Kidney (tissue), 14 donors: ENCODE measurements around the gene VTI1B. TPM values are rescaled to one million over a fixed set of nuclear protein-coding genes. Genes with fewer than 3 reads are reported as not detected.
"Not testable (repeated sequence)": the region's sequence is repeated elsewhere in the genome, so short reads cannot be mapped to it uniquely, and the experiment has no call there.

ENCODE experiments used
- DNase-seq, 5 donors: peaks; one replicate each; pipeline ENCODE4 v3.0.0-alpha.2; 2013 to 2020
- FAIRE-seq: peaks from 2 replicates; lab custom pipeline; 2012; peaks lifted over from hg19 to GRCh38; lab: Jason Lieb, UNC
- H3K27ac ChIP-seq, 2 donors: one replicate each; pipeline ENCODE4 v1.7.0; 2013; ENCODE audit warnings: low read depth in 2 of 2, low read length in 2 of 2, inconsistent platforms in 1 of 2
- H3K27me3 ChIP-seq: one replicate; pipeline ENCODE4 v1.7.1; 2013; ENCODE audit warnings: low read length, inconsistent platforms; ENCODE audit not compliant: control insufficient read depth, insufficient read depth
- H3K36me3 ChIP-seq, 3 donors: one replicate each; pipeline versions ENCODE4 v1.7.0 to v1.7.1; 2013; ENCODE audit warnings: low read length in 3 of 3, control low read depth in 1 of 3, inconsistent platforms in 1 of 3; ENCODE audit not compliant: insufficient read depth in 3 of 3, control insufficient read depth in 2 of 3
- H3K4me1 ChIP-seq, 3 donors: one replicate each; pipeline versions ENCODE4 v1.7.0 to v1.7.1; 2013; ENCODE audit warnings: low read length in 3 of 3, inconsistent platforms in 1 of 3, low read depth in 1 of 3; ENCODE audit not compliant: control insufficient read depth in 2 of 3, insufficient read depth in 2 of 3
- H3K4me3 ChIP-seq, 3 donors: one replicate each; pipeline versions ENCODE4 v1.7.0 to v1.8.1; 2013; ENCODE audit warnings: low read length in 3 of 3, control low read depth in 1 of 3, inconsistent platforms in 1 of 3
- H3K9ac ChIP-seq, 3 donors: one replicate each; pipeline versions ENCODE4 v1.7.0 to v1.7.1; 2013; ENCODE audit warnings: low read length in 3 of 3, control low read depth in 1 of 3, inconsistent platforms in 1 of 3
- H3K9me3 ChIP-seq, 3 donors: one replicate each; pipeline versions ENCODE4 v1.7.0 to v1.7.1; 2013; ENCODE audit warnings: low read length in 3 of 3, control low read depth in 1 of 3, inconsistent platforms in 1 of 3; ENCODE audit not compliant: control insufficient read depth in 2 of 3, insufficient read depth in 1 of 3
- intact Hi-C: fragments of 100-400 bp; cut with DNase I; formaldehyde crosslinking; loops from one replicate; pipeline ENCODE4 v1.11.1; 2022
- polyA plus RNA-seq: library from polyadenylated mRNA; stranded (reverse); fragments of 350-450 nt; fragmentation: Illumina TruSeq; extraction: RNeasy Lipid Tissue Mini Kit (QIAGEN cat#74804); gene quantifications from one replicate; pipeline ENCODE4 v1.2.3, GENCODE V29; 2014; ENCODE audit warnings: low read depth, low replicate concordance; ENCODE audit not compliant: insufficient read depth
- total RNA-seq: library from RNA; stranded (reverse); fragmentation: NEBNext Ultra II Directional; extraction: Animal tissue kit (Norgen Biotek cat#: 25700); gene quantifications from one replicate; pipeline ENCODE4 v1.2.1, GENCODE V29; 2021
- TF ChIP-seq, protein P1 (sequence below): IDR thresholded peaks from 3 replicates; pipeline ENCODE4 v1.5.1; 2012; ENCODE audit warnings: mild to moderate bottlenecking, moderate library complexity, borderline replicate concordance; ENCODE audit not compliant: insufficient read depth; ENCODE audit errors: extremely low read depth
- donor health status: control.
- donor health status: control.
- donor health status: control.
- donor health status: control.
- donor health status: control.
- donor health status: DM: yes; HTN: yes; CAD: no.
- donor health status: Normal renal cell carcinoma (clear cell type).

The VTI1B gene
- total and polyA plus RNA-seq, 2 donors from 2014 or later = 110 to 211 TPM

DNA sequence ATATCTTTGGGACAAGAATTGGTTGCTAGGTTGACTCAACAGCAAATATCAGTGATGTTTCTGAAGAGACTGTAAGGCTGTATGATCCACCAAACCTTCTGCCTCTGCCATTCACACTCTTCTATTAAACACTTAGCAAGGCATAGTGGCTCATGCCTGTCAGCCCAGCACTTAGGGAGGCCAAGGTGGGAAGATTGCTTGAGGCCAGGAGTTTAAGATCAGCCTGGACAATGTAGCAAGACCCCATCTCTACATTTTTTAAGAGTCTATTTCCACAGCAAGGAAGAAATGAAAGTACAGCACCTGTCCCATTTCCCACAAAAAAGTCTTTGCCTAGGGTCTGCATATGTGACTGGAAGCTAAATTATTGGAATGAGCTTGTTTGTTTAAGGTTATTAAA lies 46.9 kb downstream of the VTI1B start:
- no peak for DNase-seq
- no peaks in the 10 kb centered on the region for H3K27me3 ChIP-seq
- H3K9me3 ChIP-seq = no peaks in the 10 kb centered on the region
- no peak overlapping the region for H3K4me3 ChIP-seq
- H3K9ac ChIP-seq = no peak overlapping the region
- FAIRE-seq = no peak
- intact Hi-C loops = no loop called here
- H3K36me3 ChIP-seq = no peaks in the 10 kb centered on the region
- TF ChIP-seq, protein P1, sequence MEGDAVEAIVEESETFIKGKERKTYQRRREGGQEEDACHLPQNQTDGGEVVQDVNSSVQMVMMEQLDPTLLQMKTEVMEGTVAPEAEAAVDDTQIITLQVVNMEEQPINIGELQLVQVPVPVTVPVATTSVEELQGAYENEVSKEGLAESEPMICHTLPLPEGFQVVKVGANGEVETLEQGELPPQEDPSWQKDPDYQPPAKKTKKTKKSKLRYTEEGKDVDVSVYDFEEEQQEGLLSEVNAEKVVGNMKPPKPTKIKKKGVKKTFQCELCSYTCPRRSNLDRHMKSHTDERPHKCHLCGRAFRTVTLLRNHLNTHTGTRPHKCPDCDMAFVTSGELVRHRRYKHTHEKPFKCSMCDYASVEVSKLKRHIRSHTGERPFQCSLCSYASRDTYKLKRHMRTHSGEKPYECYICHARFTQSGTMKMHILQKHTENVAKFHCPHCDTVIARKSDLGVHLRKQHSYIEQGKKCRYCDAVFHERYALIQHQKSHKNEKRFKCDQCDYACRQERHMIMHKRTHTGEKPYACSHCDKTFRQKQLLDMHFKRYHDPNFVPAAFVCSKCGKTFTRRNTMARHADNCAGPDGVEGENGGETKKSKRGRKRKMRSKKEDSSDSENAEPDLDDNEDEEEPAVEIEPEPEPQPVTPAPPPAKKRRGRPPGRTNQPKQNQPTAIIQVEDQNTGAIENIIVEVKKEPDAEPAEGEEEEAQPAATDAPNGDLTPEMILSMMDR = no peak
- peaks cover 0 to 3% (median 0%) of the 10 kb centered on the region in 3 donors for H3K4me1 ChIP-seq
- no peak overlapping the region for H3K27ac ChIP-seq

DNA sequence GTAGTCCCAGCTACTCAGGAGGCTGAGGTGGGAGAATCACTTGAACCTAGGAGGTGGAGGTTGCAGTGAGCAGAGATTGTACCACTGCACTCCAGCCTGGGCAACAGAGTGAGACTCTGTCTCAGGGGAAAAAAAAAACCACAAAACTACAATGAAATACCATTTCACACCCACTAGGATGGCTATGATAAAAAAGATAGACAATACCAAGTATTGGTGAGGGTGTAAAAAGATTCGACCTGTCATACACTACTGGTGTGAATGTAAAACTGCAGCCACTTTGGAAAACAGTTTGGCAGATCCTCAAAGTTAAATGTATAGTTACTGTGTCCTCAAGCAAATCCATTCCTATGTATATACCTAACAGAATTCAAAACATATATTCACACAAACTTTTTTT lies 48.3 kb downstream of the VTI1B start:
- FAIRE-seq, intact Hi-C loops, H3K9me3 ChIP-seq, H3K9ac ChIP-seq, H3K4me1 ChIP-seq, H3K27me3 ChIP-seq, H3K4me3 ChIP-seq, H3K36me3 ChIP-seq, H3K27ac ChIP-seq, DNase-seq: not testable (repeated sequence)

DNA sequence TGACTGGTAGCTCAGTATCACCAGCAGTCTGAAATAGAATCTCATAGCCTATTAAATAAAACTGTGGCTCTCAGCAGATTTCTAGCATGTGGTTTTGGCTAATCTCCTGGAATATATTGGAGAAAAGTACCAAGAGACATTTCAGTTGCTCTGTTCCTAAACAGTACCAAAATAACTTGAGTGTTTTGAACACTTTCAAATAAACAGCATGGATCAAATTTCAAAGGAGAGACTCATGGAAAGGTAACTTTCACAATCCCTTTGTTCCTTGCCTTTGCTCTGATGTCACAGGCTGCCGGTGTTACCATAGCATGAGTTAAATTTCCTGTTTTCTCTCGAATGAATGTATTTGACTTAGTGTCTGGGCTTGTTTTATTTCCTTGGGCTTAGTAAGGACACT lies 51.3 kb downstream of the VTI1B start:
- no peaks in the 10 kb centered on the region for H3K27me3 ChIP-seq
- peaks cover 0 to 6% (median 5%) of the 10 kb centered on the region in 3 donors for H3K4me1 ChIP-seq
- peak overlapping the region in 1 of 3 donors; percentile 21 for H3K9ac ChIP-seq
- no peak for FAIRE-seq
- H3K36me3 ChIP-seq = no peaks in the 10 kb centered on the region
- H3K9me3 ChIP-seq = no peaks in the 10 kb centered on the region
- DNase-seq = peak in 2 of 5 donors; percentile 43 to 55
- H3K4me3 ChIP-seq = peak overlapping the region in 1 of 3 donors; percentile 13
- intact Hi-C loops = no loop called here
- TF ChIP-seq, protein P1 = no peak
- peak overlapping the region; percentile 12 to 68 for H3K27ac ChIP-seq

DNA sequence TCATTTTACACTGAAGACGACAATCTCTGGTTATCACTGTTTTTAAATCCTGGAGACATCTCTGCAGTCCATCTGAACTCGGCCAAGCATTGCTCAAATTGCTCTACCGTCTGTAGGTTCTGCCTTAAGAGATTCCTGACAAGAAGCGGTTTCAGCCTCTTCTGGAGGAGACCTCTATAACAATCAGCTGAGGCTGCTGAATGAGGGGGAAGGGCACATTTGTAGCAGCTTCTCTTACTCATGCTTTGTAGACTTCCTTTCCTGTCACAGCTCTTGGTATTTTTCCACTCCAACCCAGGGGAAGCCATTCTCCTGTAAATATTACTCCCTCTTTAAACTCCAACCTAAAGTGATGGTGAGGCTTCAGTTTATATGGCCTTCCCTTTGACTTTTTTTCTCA lies 51.8 kb downstream of the VTI1B start:
- no peak for FAIRE-seq
- H3K27ac ChIP-seq = peak overlapping the region in 1 of 2 donors; percentile 68
- H3K4me3 ChIP-seq = peak overlapping the region in 2 of 3 donors; percentile 16 to 19
- H3K27me3 ChIP-seq = no peaks in the 10 kb centered on the region
- H3K4me1 ChIP-seq = peaks cover 0 to 6% (median 5%) of the 10 kb centered on the region in 3 donors
- H3K9me3 ChIP-seq = no peaks in the 10 kb centered on the region
- intact Hi-C loops = no loop called here
- TF ChIP-seq, protein P1 = no peak
- peak in 3 of 5 donors; percentile 30 to 86 (median 66) for DNase-seq
- peak overlapping the region in 1 of 3 donors; percentile 21 for H3K9ac ChIP-seq
- no peaks in the 10 kb centered on the region for H3K36me3 ChIP-seq
